Colonic mucosa (tissue), 4 donors: ENCODE results near the gene EPHX1. TPM values are rescaled to one million over a fixed set of nuclear protein-coding genes. Genes with fewer than 3 reads are reported as not detected.
A peak's percentile ranks its signal among the peaks of the same experiment; 100 is the strongest.
"Not testable (repeated sequence)": the region's sequence is repeated elsewhere in the genome, so short reads cannot be mapped to it uniquely, and the experiment has no call there.

Experiments used
- DNase-seq: peaks from one replicate; pipeline ENCODE4 v3.0.0-alpha.2; 2020
- H3K27ac ChIP-seq: fragments of 200-600 bp; one replicate; pipeline ENCODE4 v1.8.0; 2021
- H3K27me3 ChIP-seq: fragments of 200-600 bp; one replicate; pipeline ENCODE4 v1.8.0; 2021
- H3K36me3 ChIP-seq: fragments of 200-600 bp; one replicate; pipeline ENCODE4 v1.8.0; 2021
- H3K4me1 ChIP-seq: fragments of 200-600 bp; one replicate; pipeline ENCODE4 v1.8.0; 2021; ENCODE audit warnings: mild to moderate bottlenecking
- H3K4me3 ChIP-seq: fragments of 200-600 bp; one replicate; pipeline ENCODE4 v1.8.0; 2021
- H3K9ac ChIP-seq, 2 donors: one replicate each; pipeline ENCODE4 v1.7.0; 2013; ENCODE audit warnings: control low read depth in 2 of 2, low read depth in 2 of 2, low read length in 2 of 2
- H3K9me3 ChIP-seq: fragments of 200-600 bp; one replicate; pipeline ENCODE4 v1.8.0; 2021
- CTCF ChIP-seq: fragments of 200-600 bp; IDR thresholded peaks from one replicate; pipeline ENCODE4 v1.8.0; 2022; ENCODE audit warnings: antibody characterized with exemption, mild to moderate bottlenecking
- intact Hi-C: fragments of 100-400 bp; cut with DNase I; formaldehyde crosslinking; loops from one replicate; pipeline ENCODE4 v1.14.1; 2022
- total RNA-seq, 2 donors: library from RNA; stranded (reverse); fragmentation: NEBNext Ultra II Directional in 1 of 2; extraction: Animal tissue kit (Norgen Biotek cat#: 25700) in 1 of 2; gene quantifications; one replicate each; pipeline ENCODE4 v1.2.1, GENCODE V29; 2021
- donor health status: healthy.
- donor health status: DM: no; HTN: no; CAD: no.
- donor health status: DM: no; HTN: no; CAD: no.

Gene EPHX1
- total RNA-seq, 2 donors from 2014 or later = 58.0 to 61.9 TPM

DNA sequence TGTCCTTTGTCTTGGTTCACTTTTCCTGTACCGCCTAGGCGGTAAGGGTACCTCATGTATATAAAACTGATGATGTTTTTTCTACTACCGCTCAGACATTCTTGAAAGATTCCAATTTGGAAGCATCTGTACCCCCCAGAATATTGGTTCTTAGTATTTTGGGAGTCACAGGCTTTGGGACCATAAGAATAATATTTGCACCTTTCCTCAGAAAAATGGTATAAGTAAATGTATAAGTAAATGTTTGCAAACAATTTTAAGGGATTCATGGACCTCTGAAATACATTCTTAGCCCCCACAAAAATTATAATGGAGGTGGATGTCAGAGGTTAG, 31.6 kb upstream of the EPHX1 start:
- H3K36me3 ChIP-seq = no peaks in the 10 kb centered on the region
- H3K4me3 ChIP-seq = peak overlapping the region; percentile 62
- intact Hi-C loops = loop anchor here (5.0 kb wide), 1 partner anchor 69 kb away; no protein-coding TSS in a partner anchor
- H3K4me1 ChIP-seq = no peaks in the 10 kb centered on the region
- no peaks in the 10 kb centered on the region for H3K27me3 ChIP-seq
- H3K27ac ChIP-seq = peak overlapping the region; percentile 94
- no peaks in the 10 kb centered on the region for H3K9me3 ChIP-seq
- H3K9ac ChIP-seq = peak overlapping the region; percentile 70 to 90
- TF ChIP-seq CTCF = no peak
- DNase-seq = no peak

GRCh38 chr1:225779165-225779564, 30.8 kb upstream of the EPHX1 start:
- H3K27ac ChIP-seq = not testable (repeated sequence)

DNA sequence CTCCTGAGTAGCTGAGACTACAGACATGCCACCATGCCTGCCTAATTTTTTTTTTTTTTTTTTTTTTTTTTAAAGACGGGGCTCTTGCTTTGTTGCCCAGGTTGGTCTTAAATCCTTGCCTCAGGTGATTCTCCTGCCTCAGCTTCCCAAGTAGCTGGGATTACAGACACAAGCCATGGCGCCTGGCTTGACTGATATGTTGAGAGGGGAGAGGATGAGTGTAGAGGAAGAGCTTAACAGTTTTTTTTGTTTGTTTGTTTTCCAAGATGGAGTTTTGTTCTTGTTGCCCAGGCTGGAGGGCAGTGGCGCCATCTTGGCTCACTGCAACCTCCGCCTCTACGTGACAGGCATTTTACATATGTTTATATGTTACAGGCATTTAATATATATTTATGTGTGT, 29.8 kb upstream of the EPHX1 start:
- TF ChIP-seq CTCF = no peak
- Histone ChIP-seq H3K9me3 (no peaks in the 10 kb centered on the region), H3K36me3 (no peaks in the 10 kb centered on the region), H3K4me1 (peaks cover 3% of the 10 kb centered on the region), H3K27me3 (no peaks in the 10 kb centered on the region), H3K9ac (no peak overlapping the region), H3K4me3 (no peak overlapping the region), H3K27ac (no peak overlapping the region)
- no peak for DNase-seq
- intact Hi-C loops = no loop called here

More at GRCh38 chr1:225779165-225779564, 30.8 kb upstream of the EPHX1 start:
- H3K9me3 ChIP-seq, H3K4me1 ChIP-seq, H3K27me3 ChIP-seq, H3K36me3 ChIP-seq, DNase-seq: not testable (repeated sequence)
- Histone ChIP-seq H3K4me3 (peak overlapping the region; percentile 62), H3K9ac (peak overlapping the region in 1 of 2 donors; percentile 70)
- intact Hi-C loops = loop anchor here (5.0 kb wide), 1 partner anchor 68 kb away; no protein-coding TSS in a partner anchor

DNA sequence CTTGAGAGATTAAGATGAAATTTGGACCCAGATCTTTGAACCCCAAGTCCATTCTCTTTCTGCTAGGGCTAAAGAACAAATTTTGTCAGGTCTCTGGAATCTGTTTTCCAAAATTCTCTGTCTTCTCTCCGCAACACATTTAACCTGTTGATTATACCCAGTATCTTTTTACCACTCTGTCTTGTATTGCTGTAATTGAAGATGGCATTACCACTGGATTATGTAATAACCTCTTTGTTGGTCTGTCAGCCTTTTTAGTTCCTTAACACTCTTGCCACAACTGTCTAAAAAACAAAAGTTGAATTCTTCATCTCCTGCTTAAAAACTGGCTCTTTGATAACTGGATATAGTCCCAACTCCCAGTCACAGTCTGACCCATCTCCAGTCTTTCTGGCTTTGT, 29.3 kb upstream of the EPHX1 start:
- no peak for DNase-seq
- no peak overlapping the region for H3K9ac ChIP-seq
- no peak for TF ChIP-seq CTCF
- no peaks in the 10 kb centered on the region for H3K36me3 ChIP-seq
- H3K27me3 ChIP-seq = no peaks in the 10 kb centered on the region
- H3K27ac ChIP-seq = no peak overlapping the region
- intact Hi-C loops = no loop called here
- peaks cover 3% of the 10 kb centered on the region for H3K4me1 ChIP-seq
- H3K4me3 ChIP-seq = no peak overlapping the region
- H3K9me3 ChIP-seq = no peaks in the 10 kb centered on the region

DNA sequence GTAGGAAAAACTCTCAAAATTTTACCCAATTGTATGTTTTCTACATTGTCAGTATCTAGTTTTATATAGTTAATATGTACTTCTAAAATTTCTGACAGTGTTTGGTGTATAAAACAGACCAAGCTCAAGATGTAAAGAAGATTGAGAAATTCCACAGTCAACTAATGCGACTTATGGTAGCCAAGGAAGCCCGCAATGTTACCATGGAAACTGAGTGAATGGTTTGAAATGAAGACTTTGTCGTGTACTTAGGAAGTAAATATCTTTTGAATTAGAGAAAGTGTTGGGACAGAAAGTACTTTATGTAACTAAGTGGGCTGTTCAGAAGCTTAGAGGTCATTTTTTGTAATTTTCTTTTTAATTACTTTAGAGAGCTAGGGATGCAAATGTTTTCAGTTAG, 20.8 kb upstream of the EPHX1 start:
- H3K27ac ChIP-seq, H3K9me3 ChIP-seq, intact Hi-C loops, H3K4me1 ChIP-seq, H3K9ac ChIP-seq, H3K27me3 ChIP-seq, DNase-seq, H3K4me3 ChIP-seq: not testable (repeated sequence)
- H3K36me3 ChIP-seq = peaks cover 13% of the 10 kb centered on the region

GRCh38 chr1:225794954-225795353, 15.0 kb upstream of the EPHX1 start:
- Histone ChIP-seq H3K4me1 (no peaks in the 10 kb centered on the region), H3K9me3 (no peaks in the 10 kb centered on the region), H3K9ac (no peak overlapping the region), H3K4me3 (no peak overlapping the region), H3K27ac (no peak overlapping the region), H3K27me3 (no peaks in the 10 kb centered on the region), H3K36me3 (no peaks in the 10 kb centered on the region)
- DNase-seq = no peak
- intact Hi-C loops = no loop called here
- no peak for TF ChIP-seq CTCF

- H3K27ac ChIP-seq, H3K9me3 ChIP-seq, H3K9ac ChIP-seq, H3K27me3 ChIP-seq, H3K4me3 ChIP-seq, H3K36me3 ChIP-seq, DNase-seq, H3K4me1 ChIP-seq, intact Hi-C loops: not testable (repeated sequence)
Observed at GRCh38 chr1:225796097-225796496, 13.8 kb upstream of the EPHX1 start.

- intact Hi-C loops, H3K4me1 ChIP-seq, H3K27me3 ChIP-seq, H3K9ac ChIP-seq, DNase-seq, H3K4me3 ChIP-seq, H3K27ac ChIP-seq, H3K9me3 ChIP-seq, H3K36me3 ChIP-seq: not testable (repeated sequence)
Observed at GRCh38 chr1:225801146-225801545, 8.8 kb upstream of the EPHX1 start.
